HG03354 (cell line): ENCODE results near the gene FXYD3.

Experiments
- ATAC-seq: cut with Tn5 transposase; IDR thresholded peaks from one replicate; pipeline ENCODE4 v1.9.1; 2021; ENCODE audit warnings: mild to moderate bottlenecking; ENCODE audit not compliant: unreplicated experiment, poor library complexity, severe bottlenecking

FXYD3 gene

GRCh38 chr19:35170359-35171061 is 54.9 kb downstream of the FXYD3 start:
- ATAC-seq, result no peak

- ATAC-seq, result no peak
These were observed 56.1 kb downstream of the FXYD3 start for GRCh38 chr19:35171730-35172129.
